ENCODE measurements around the gene STUB1.

- TF ChIP-seq POLR2A (IDR thresholded peaks at IDR 0.05; ENCODE audit: low read depth, low read length), result no peak
- no peak for TF ChIP-seq CBFB (IDR thresholded peaks at IDR 0.05; ENCODE audit: low read depth)
- no peak for TF ChIP-seq EP300 (IDR thresholded peaks at IDR 0.05; ENCODE audit: borderline replicate concordance in 1 of 2, control insufficient read depth in 1 of 2, low read depth in 2 of 2, low read length in 2 of 2)
- no peak for TF ChIP-seq EZH2 (IDR thresholded peaks at IDR 0.05; ENCODE audit: borderline replicate concordance, control insufficient read depth, low read depth, low read length)
- TF ChIP-seq, protein P1, sequence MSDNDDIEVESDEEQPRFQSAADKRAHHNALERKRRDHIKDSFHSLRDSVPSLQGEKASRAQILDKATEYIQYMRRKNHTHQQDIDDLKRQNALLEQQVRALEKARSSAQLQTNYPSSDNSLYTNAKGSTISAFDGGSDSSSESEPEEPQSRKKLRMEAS (IDR thresholded peaks at IDR 0.05; ENCODE audit: low read depth, low read length), result no peak
Observed at GRCh38 chr16:716768-717325, 36.6 kb downstream of the STUB1 start.
